ENCODE results near the gene CADPS.

The CADPS gene

DNA sequence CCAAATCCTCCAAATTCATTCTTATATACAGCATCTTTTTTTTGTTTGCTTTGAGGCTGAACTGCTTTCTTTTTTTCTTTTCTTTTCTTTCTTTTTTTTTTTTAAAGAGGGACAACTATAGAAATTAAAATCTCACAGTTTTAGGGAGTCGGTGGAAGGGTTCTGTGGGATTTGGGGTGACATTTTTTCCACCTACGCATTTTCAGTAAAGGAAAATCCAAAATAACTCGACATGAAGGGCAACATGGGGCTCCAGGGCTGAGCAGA is 498.8 kb downstream of the CADPS start:
- H3K36me3 ChIP-seq, result no peaks in the 10 kb centered on the region
- H3K9me3 ChIP-seq (ENCODE audit: severe bottlenecking), result no peaks in the 10 kb centered on the region
- H3K27me3 ChIP-seq (ENCODE audit: insufficient read depth, low read depth, severe bottlenecking), result peaks cover 79% of the 10 kb centered on the region
- DNase-seq, result no peak
- H3K27ac ChIP-seq, result no peak overlapping the region
- no peak overlapping the region for H3K4me3 ChIP-seq (ENCODE audit: low read depth, low read length)
- TF ChIP-seq, protein P1, sequence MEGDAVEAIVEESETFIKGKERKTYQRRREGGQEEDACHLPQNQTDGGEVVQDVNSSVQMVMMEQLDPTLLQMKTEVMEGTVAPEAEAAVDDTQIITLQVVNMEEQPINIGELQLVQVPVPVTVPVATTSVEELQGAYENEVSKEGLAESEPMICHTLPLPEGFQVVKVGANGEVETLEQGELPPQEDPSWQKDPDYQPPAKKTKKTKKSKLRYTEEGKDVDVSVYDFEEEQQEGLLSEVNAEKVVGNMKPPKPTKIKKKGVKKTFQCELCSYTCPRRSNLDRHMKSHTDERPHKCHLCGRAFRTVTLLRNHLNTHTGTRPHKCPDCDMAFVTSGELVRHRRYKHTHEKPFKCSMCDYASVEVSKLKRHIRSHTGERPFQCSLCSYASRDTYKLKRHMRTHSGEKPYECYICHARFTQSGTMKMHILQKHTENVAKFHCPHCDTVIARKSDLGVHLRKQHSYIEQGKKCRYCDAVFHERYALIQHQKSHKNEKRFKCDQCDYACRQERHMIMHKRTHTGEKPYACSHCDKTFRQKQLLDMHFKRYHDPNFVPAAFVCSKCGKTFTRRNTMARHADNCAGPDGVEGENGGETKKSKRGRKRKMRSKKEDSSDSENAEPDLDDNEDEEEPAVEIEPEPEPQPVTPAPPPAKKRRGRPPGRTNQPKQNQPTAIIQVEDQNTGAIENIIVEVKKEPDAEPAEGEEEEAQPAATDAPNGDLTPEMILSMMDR (IDR thresholded peaks at IDR 0.05; ENCODE audit: low read depth, low read length), result no peak

DNA sequence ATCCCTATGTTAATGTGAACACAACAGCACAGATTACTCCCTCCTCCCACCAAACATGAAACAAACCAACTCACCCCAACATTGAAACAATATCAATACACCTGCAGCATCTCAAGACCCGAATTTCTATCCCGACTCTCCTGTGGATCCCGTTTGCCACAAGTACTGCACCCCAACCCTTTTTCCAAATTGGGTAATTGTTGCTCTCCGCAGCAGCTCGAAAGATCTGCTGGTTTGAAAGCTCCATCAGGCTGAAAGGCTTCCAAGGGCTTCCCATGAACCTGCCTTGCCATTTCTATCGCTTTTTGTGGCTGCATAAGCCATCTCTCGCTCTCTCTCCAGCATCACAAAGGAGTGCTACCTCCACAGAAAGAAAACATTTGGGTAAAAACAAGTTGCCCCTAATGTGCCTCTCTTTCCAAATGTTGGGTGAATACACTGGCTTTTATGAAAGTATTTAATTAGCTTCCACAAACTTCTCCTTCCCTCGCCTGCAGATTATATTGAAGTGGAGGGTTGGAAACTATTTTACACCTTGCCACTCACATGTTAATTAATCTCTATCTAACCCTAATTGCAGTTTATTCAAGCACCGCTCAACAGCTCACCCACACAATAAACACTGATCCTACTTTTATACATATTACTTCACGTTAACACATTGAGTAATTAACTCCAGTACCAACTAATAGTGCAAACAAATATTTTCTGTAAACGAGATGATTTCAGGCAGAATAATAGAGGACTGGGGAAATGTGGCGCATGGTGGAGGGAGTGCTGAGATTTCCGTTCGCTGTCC is 499.4 kb downstream of the CADPS start:
- no peaks in the 10 kb centered on the region for H3K36me3 ChIP-seq
- H3K4me3 ChIP-seq (ENCODE audit: low read depth, low read length), result no peak overlapping the region
- peaks cover 84% of the 10 kb centered on the region for H3K27me3 ChIP-seq (ENCODE audit: insufficient read depth, low read depth, severe bottlenecking)
- TF ChIP-seq, protein P1 (IDR thresholded peaks at IDR 0.05; ENCODE audit: low read depth, low read length), result no peak
- no peak overlapping the region for H3K27ac ChIP-seq
- no peaks in the 10 kb centered on the region for H3K9me3 ChIP-seq (ENCODE audit: severe bottlenecking)
- no peak for DNase-seq

DNA sequence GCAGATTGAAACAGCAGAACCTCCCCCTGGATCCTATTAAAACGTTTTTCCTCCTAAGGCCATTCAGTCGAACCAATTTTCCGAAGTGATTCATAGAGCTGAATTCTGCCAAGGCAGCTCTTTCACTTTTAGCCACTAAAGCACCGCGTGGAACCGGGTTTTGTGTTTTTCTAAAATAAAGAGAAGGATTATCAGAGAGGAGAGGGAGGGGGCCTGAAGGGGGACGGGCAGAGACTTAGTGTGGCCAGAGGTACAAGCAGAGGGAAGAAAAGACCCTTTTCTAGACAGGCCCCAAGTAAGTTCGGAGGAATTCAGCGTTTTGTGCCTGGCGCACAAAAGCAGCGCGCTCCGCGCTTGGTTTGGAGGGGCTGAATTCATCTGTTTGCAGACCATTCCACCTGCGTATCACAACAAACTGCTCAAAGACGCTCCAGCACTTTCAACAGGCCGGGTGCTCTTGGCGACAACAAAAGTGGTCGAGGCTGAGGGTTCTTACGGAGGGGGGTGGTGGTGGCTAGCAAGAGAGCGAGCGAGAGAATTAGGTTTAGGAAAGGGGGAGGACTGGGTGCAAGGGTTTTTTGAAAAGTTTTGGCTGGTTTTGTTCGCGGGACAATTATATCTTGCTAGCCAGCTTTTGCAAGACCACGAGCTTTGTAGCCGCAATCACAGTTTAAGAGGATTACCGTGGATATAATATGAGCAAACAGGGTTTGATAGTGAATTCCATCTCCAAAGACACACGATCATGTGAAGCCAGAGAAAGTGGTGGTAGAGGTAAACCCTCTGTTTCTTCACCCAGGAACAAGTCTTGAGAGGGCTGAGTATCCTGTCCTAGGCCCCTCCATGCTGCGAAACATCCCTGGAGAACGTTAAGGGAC is 500.6 kb downstream of the CADPS start:
- H3K4me3 ChIP-seq (ENCODE audit: low read depth, low read length), result peak overlapping the region; percentile 35

DNA sequence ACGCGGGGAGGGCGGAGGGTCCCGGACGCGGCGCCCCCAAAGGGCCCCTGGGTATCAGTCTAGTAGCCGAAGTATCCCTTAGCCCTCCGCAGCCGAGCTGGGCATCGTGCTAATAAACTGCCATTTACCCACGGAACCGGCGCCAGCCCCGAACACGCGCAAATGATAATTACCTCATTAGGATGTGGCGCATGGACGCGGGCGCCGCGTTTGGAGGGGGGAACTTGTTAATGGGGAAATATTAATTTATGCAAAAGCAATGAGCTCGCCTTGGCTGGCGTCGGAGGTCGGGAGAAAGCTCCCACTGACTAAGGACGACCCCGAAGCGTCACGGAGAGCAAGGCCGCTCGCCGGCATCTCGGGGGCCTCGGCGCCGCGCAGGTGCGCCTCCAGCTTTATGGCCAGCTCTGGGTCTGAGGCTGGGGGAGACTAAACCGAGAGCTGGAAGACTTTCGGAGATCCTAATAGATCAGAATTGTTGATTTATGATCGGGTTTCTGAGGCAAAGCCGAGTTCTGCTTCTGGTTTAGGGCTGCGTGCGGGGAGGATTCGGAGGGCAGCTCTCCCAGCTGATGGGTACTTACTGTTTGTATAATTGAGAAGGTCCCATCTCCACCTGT is 501.4 kb downstream of the CADPS start:
- no peak for DNase-seq
- TF ChIP-seq, protein P1 (IDR thresholded peaks at IDR 0.05; ENCODE audit: low read depth, low read length), result no peak
- peak overlapping the region; percentile 35 for H3K4me3 ChIP-seq (ENCODE audit: low read depth, low read length)
- no peak overlapping the region for H3K27ac ChIP-seq
- H3K36me3 ChIP-seq, result no peaks in the 10 kb centered on the region
- H3K27me3 ChIP-seq (ENCODE audit: insufficient read depth, low read depth, severe bottlenecking), result peaks cover 91% of the 10 kb centered on the region
- no peaks in the 10 kb centered on the region for H3K9me3 ChIP-seq (ENCODE audit: severe bottlenecking)

More for the DNA sequence above, 500.6 kb downstream of the CADPS start:
- Histone ChIP-seq H3K27me3 (ENCODE audit: insufficient read depth, low read depth, severe bottlenecking) (peaks cover 91% of the 10 kb centered on the region), H3K36me3 (no peaks in the 10 kb centered on the region), H3K9me3 (ENCODE audit: severe bottlenecking) (no peaks in the 10 kb centered on the region), H3K27ac (no peak overlapping the region)
- TF ChIP-seq, protein P1 (IDR thresholded peaks at IDR 0.05; ENCODE audit: low read depth, low read length), result no peak
- no peak for DNase-seq

DNA sequence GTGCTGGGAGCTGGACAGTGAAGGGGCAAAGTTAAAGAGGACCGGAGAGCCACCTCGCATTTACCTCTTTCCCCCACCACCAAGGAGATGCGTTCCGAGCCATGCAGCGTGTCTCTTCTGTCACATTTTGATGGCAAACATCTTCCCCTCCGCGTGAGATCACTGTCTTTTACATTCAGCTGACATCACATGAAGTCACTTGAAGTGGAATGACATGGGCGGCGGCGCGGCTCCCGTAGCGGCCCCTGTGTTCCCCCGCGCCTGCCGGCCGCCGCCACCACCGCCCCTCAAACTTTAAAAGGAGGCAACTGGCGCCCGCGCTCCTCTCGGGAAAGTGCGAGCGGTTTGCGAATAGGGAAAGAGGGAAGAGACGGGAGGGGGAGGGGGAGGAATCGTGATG is 502.0 kb downstream of the CADPS start, which contains the start of gene FEZF2:
Gene FEZF2 (minus strand): TSS at position 336 of the 400 bp plus-strand sequence. CDS start 682 bp downstream, outside the sequence.
- Histone ChIP-seq H3K36me3 (no peaks in the 10 kb centered on the region), H3K27me3 (ENCODE audit: insufficient read depth, low read depth, severe bottlenecking) (peaks cover 91% of the 10 kb centered on the region), H3K27ac (no peak within 1 kb of the TSS), H3K4me3 (ENCODE audit: low read depth, low read length) (peak within 1 kb of the TSS; percentile 35), H3K9me3 (ENCODE audit: severe bottlenecking) (peaks cover under 1% of the 10 kb centered on the region)
- TF ChIP-seq, protein P1 (IDR thresholded peaks at IDR 0.05; ENCODE audit: low read depth, low read length), result no peak
- no peak for DNase-seq

Measured in WERI-Rb-1 (cell line).